ENCODE data around the gene NRG3.
"Not testable (repeated sequence)": the region's sequence is repeated elsewhere in the genome, so short reads cannot be mapped to it uniquely, and the experiment has no call there.

The NRG3 gene

DNA sequence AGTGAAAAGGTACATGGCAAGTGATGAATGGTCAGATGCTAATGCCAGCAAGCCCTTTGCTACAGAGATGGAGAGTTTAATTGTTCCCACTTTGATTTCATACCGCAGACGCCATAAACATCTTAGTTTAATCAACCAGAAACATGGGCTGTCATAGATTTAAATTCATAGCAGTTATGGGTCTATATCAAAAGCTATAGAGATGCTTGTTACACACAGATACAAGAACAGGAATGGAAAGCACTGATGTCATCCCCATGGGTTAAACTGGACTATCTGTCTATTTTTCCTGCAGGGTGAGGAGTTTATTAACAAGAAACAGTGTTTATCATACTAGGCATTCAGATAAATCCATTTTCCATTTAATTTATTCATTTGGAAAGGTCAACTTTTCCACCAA is 409.2 kb downstream of the NRG3 start:
- DNase-seq (ENCODE audit: low spot score) = no peak

DNA sequence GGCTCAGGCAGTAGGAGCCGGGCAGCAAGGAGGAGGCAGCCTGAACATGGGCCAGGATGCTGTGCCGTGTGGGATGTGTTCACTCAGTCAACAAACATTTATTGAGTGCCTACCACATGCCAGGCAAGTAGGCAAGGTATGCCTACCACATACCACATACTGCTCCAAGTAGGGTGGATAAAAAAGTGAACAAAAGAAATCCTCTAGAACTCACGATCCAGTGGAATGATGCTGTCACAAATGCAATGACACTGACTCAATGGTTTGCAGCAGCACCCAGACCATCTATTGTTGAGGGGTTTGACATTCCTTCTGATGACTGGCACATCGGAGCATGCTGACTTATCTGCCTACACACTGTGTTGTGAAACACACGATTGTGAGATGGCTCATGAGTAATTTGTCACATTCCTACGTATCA is 413.5 kb downstream of the NRG3 start:
- peak; percentile 3 for DNase-seq (ENCODE audit: low spot score)

GRCh38 chr10:82289945-82290344 is 415.0 kb downstream of the NRG3 start:
- DNase-seq (ENCODE audit: low spot score) = no peak

GRCh38 chr10:82294874-82295378 is 419.9 kb downstream of the NRG3 start:
- DNase-seq (ENCODE audit: low spot score) = no peak

- no peak for DNase-seq (ENCODE audit: low spot score)
These were observed 433.6 kb downstream of the NRG3 start for GRCh38 chr10:82308641-82309040.

GRCh38 chr10:82310839-82311238 is 435.8 kb downstream of the NRG3 start:
- DNase-seq (ENCODE audit: low spot score) = no peak

- no peak for DNase-seq (ENCODE audit: low spot score)
These were observed 438.4 kb downstream of the NRG3 start for GRCh38 chr10:82313401-82313800.

GRCh38 chr10:82318534-82318933 is 443.5 kb downstream of the NRG3 start:
- DNase-seq (ENCODE audit: low spot score) = no peak

DNA sequence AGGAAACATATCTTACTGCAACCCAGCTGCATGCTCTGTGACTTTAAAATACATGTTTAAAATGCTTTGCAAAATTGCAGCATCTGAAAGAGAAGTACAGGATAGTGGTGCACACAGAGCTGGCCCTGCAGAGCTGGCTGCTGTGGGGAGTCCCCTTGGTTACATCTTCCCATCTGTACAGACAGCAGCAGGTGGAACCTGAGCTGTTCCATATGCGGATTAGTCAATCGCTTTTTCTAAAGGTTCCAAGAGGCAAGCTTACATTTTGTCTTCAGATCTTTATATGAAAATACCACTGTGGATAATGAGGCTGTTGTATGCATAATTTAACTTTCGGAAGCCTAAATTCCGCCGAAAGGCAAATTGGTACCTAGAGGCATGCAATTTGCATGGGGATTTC is 444.1 kb downstream of the NRG3 start:
- DNase-seq (ENCODE audit: low spot score) = no peak

GRCh38 chr10:82319562-82319961 is 444.6 kb downstream of the NRG3 start:
- no peak for DNase-seq (ENCODE audit: low spot score)

- no peak for DNase-seq (ENCODE audit: low spot score)
These were observed 446.7 kb downstream of the NRG3 start for GRCh38 chr10:82321724-82322123.

DNA sequence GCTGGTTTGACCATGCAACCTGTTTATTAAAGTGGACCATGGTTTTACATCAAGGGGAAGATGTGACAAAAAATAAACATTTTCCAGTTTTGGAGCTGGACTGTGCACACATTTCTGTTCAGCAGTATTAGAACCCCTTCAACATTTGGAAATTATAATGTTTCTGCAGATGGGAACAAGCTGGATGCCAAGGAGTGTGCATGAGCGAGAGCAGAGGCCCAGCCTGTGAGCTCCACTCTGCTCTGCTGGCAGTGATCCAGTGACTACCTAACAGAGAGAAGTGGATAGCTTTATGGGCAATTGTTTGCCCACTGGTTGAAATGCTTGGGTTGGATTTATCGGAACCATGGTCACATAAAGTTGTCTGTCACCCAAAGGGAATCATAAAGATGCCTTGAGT is 456.7 kb downstream of the NRG3 start:
- no peak for DNase-seq (ENCODE audit: low spot score)

DNA sequence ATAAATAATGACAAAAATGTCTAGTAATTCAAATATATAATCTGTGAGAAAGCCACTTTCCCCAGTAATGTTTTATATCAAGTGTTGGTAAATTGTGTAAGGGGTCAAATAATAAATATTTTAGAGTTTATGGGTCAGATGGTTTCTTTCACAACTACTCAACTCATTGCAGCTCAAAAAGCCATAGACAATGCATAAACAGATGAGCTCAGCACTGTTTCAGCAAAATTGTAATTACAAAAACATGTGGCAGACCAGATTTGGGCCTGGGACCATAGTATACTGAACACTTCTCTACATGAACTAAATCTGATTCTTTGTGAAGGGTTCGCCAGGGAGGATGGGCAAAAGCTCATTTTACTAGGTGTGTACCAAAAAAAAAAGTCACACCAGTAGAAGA is 460.8 kb downstream of the NRG3 start:
- DNase-seq (ENCODE audit: low spot score) = no peak

GRCh38 chr10:82340166-82340565 is 465.2 kb downstream of the NRG3 start:
- no peak for DNase-seq (ENCODE audit: low spot score)

DNA sequence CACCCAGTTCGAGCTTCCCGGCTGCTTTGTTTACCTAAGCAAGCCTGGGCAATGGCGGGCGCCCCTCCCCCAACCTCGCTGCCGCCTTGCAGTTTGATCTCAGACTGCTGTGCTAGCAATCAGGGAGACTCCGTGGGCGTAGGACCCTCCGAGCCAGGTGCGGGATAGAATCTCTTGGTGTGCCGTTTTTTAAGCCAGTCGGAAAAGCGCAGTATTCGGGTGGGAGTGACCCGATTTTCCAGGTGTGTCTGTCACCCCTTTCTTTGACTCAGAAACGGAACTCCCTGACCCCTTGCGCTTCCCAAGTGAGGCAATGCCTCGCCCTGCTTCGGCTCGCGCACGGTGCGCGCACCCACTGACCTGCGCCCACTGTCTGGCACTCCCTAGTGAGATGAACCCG is 474.6 kb downstream of the NRG3 start:
- not testable (repeated sequence) for DNase-seq (ENCODE audit: low spot score)

DNA sequence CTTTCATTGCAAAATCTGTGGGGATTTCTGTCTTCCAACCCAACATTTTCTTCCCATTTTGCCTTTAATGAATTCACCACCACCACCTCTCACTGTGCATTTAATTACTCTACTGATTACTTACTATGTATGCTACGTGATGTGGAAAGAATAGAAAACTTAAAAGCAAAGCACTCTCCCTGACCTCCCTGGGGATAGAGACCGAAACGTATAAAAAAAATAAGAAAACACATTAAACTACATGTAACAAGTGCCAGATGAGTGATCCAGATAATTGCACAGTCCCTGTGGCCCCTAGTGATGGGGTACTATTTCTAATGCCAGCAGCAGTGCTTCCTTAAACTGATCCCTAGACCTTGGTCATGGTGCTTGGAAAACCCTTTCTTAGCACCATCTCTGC is 478.4 kb downstream of the NRG3 start:
- DNase-seq (ENCODE audit: low spot score) = no peak

- DNase-seq (ENCODE audit: low spot score) = peak; percentile 69
These were observed 483.6 kb downstream of the NRG3 start for GRCh38 chr10:82358486-82359099.

DNA sequence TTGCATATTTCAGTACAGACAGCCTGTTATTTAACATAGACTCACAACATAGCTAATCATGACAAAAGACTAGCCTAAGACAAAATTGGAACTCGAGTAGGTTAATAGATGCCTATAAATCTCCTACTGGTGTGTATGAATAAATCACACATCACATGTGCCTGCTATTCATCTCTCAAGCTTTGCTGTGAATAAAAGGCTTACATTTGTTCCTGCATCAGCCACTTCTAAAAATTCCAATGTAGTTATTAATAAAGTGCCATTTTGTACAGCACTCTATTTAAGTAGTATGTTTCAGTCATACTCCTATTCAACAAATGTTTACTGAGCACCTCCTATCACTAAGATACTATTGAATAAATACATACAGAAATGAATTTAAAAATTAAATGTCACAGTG is 486.3 kb downstream of the NRG3 start:
- no peak for DNase-seq (ENCODE audit: low spot score)

DNA sequence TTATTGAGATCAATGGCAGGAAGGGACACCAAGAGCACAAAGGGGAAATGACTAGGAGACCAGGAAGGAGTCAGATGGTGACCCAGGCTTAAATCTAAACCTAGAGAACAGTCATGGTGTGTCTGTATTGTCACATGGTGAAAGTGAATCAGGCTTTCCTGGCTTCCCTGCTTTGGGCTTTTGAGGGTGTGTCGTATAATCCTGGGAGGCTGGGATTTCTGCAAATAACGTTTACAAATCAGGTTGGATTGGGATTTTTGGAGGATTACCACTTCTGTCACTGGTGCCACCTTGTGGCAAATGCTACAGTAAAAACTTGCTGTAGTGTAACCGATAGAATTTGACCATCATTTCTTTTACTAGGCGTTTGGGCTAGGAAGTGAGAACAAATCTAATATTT is 502.6 kb downstream of the NRG3 start:
- DNase-seq (ENCODE audit: low spot score) = peak; percentile 5

DNA sequence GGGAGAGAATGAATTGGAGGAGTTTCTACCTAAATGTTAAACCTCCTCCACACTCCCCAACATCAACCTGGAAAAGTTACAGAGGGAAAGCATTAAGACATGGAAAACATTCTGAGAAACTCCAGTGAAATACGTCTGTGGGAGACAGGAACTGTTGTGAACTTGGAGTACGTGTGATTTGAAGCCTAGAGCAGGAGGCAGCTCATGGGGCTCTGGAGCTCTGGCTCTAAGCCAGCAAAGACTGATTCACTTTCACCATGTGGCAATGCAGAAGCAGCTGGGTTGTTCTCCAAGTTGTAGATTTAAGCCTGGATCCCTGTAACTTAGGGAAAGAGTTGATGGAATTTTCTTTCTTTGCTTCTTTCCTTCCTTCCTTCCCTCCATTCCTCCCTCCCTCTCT is 503.2 kb downstream of the NRG3 start:
- DNase-seq (ENCODE audit: low spot score) = peak; percentile 23

DNA sequence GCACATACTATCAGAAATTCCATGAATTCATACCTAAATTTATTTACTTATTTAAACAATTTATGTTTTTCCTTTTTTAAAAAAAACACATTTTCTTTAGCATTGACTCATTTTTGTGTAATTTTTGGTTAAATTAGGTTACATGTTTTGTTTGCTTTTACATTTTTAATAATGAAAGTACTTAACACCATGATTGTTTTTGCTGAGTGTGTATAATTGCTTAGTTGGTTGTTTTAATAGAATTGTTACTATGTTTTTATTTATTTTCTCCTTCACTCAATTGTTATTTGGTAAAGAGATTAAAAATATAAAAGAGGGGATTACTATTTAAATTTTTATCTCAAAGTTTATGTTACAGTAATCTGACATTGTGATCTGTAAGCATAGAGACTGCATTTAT is 508.4 kb downstream of the NRG3 start:
- no peak for DNase-seq (ENCODE audit: low spot score)

- no peak for DNase-seq (ENCODE audit: low spot score)
These were observed 516.1 kb downstream of the NRG3 start for GRCh38 chr10:82390866-82391658.

GRCh38 chr10:82391971-82392370 is 517.0 kb downstream of the NRG3 start:
- DNase-seq (ENCODE audit: low spot score) = no peak

DNA sequence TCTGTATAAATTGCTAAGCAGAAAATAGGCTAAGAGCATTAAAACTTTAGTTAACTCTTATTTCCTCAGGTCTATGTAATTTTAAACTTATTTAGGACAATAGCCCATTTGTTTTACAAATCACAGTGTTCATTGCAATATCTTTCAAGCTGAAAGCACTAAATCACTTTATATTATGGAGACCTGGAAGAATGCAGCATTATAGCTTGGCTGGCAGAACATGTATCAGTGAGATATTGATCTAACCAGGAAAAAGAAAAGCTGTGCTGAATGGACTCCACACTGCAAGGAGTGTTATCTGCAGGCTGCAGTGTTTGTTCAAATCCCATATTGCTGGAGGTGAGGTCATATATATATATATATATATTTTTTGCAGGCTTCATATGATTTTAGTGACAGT is 517.5 kb downstream of the NRG3 start:
- DNase-seq (ENCODE audit: low spot score) = no peak
